ENCODE data around the gene JPH3.

DNA sequence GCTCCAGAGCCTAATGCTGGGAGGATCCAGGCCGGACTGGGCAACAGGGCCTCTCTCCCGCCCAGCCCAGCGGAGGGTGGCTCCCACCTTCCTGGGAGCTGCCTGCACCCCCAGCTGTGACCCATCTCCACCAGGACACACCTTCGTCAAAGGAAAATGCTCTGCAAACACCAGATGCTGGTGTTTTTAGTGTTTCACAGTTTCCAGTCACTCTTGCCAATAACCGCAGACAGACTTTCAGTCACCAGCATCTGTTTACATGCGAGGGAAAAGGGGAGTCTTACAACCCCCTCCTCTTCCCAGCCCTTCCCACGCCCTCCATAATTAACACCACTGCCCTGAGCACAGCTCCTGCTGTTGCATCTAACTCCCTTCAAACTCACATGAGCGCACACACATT lies 138.1 kb downstream of the JPH3 start:
- TF ChIP-seq, protein P1, sequence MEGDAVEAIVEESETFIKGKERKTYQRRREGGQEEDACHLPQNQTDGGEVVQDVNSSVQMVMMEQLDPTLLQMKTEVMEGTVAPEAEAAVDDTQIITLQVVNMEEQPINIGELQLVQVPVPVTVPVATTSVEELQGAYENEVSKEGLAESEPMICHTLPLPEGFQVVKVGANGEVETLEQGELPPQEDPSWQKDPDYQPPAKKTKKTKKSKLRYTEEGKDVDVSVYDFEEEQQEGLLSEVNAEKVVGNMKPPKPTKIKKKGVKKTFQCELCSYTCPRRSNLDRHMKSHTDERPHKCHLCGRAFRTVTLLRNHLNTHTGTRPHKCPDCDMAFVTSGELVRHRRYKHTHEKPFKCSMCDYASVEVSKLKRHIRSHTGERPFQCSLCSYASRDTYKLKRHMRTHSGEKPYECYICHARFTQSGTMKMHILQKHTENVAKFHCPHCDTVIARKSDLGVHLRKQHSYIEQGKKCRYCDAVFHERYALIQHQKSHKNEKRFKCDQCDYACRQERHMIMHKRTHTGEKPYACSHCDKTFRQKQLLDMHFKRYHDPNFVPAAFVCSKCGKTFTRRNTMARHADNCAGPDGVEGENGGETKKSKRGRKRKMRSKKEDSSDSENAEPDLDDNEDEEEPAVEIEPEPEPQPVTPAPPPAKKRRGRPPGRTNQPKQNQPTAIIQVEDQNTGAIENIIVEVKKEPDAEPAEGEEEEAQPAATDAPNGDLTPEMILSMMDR (IDR thresholded peaks at IDR 0.05 in 8 of 11, conservative IDR thresholded peaks at IDR 0.05 in 3 of 11) = no peak
- no peak for TF ChIP-seq POLR2A (IDR thresholded peaks at IDR 0.05)
